ENCODE results near the gene AHDC1. TPM values are rescaled to one million over a fixed set of nuclear protein-coding genes. Genes with fewer than 3 reads are reported as not detected.

The AHDC1 gene
- total and polyA plus RNA-seq, 2 experiments from 2014 or later, result 3.9 to 5.3 TPM

DNA sequence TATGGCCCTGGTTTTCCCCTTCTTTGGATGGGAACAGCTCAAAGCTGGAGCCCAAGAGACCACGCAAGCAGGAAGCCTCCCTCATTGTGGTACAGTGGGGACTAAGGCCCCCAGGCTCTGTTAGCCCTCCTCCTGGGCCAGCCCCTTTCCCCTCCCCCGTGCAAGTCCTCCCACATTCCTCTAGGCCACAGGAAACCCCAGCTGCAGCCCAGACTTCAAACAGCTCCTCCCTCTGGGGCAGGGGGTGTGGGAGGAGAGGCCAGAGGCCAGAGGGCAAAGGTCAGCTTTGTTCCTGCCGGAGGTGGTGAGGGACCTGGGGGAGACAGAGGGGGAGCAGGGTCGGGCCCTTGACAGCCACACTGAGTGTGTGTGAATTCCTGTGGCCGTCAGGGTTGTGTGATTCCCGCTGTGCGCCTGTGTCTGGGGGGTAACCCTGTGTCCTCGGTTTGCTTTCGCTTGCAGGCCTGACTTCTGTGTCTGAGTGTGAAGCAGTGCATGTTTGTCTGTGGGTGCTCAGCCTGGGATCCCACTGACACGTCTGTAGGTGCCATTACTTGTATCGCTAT is 3.4 kb upstream of the AHDC1 start:
- in situ Hi-C loops (cut with MboI), result loop anchor here (5.0 to 25.0 kb wide), 3 partner anchors 60 to 495 kb away; no protein-coding TSS in a partner anchor
- no peak for DNase-seq
- Histone ChIP-seq H3K9ac (no peak overlapping the region), H3F3A (ENCODE audit: insufficient read depth) (no peaks in the 10 kb centered on the region), H3K79me2 (ENCODE audit: insufficient read depth) (peaks cover 10% of the 10 kb centered on the region), H3K36me3 (ENCODE audit: low read depth) (no peaks in the 10 kb centered on the region), H4K20me1 (ENCODE audit: insufficient read depth) (no peaks in the 10 kb centered on the region), H3K4me1 (ENCODE audit: insufficient read depth) (0 out of 2 replicates have a peak, but pooled peaks cover 3% of the 10 kb centered on the region), H3K9me3 (ENCODE audit: low read depth) (no peaks in the 10 kb centered on the region), H3K27ac (no peak overlapping the region), H3K4me3 (no peak overlapping the region), H3K9me2 (ENCODE audit: insufficient read depth) (no peaks in the 10 kb centered on the region), H3K27me3 (replicated peaks; ENCODE audit: insufficient read depth) (no peaks in the 10 kb centered on the region), H2AFZ (no peak overlapping the region), H3K4me2 (ENCODE audit: unreplicated experiment) (no peak overlapping the region)
- TF ChIP-seq EZH2 (IDR thresholded peaks at IDR 0.05; ENCODE audit: insufficient read depth, poor library complexity, severe bottlenecking) (no peak), EZH2phosphoT487 (IDR thresholded peaks at IDR 0.05; ENCODE audit: insufficient read depth, low read depth) (no peak)
- 74 to 79% methylated on average over 11 of the region's 11 CpGs for WGBS, 2 experiments (ENCODE audit: low coverage in 1 of 2, low lambda C conversion rate in 2 of 2, missing lambda C conversion rate in 2 of 2)

DNA sequence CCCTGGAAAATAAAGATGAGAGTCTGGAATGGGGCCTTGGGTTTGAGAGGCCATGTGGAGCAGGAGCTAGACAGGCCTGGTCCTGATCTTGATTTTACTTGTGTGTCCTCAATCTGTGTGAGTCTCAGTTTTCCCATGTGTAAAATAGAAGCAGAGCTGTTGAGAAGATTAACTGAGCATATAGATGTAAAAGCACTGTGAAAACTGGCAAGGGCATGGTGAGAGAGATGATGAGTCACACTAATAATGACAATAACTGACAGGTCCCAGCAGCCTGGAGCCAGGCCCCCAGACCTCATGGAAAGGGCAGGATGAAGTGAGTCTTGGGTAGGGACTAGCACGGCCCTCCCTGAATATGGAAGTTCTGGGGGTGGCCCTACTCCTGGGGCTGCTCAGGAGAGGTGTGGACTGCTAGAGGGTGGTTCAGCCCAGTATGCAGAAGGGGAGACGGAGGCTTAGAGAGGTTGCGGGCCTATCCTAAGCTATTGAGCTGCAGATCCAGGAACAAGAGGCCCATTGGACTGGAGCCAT is 2.8 kb upstream of the AHDC1 start:
- Histone ChIP-seq H3K27me3 (replicated peaks; ENCODE audit: insufficient read depth) (no peaks in the 10 kb centered on the region), H3K4me3 (no peak overlapping the region), H3K9me2 (ENCODE audit: insufficient read depth) (no peaks in the 10 kb centered on the region), H4K20me1 (ENCODE audit: insufficient read depth) (no peaks in the 10 kb centered on the region), H3K27ac (no peak overlapping the region), H3K36me3 (ENCODE audit: low read depth) (no peaks in the 10 kb centered on the region), H3K9me3 (ENCODE audit: low read depth) (no peaks in the 10 kb centered on the region), H2AFZ (no peak overlapping the region), H3K79me2 (ENCODE audit: insufficient read depth) (peaks cover 15% of the 10 kb centered on the region), H3K4me2 (ENCODE audit: unreplicated experiment) (no peak overlapping the region), H3F3A (ENCODE audit: insufficient read depth) (no peaks in the 10 kb centered on the region), H3K9ac (no peak overlapping the region), H3K4me1 (ENCODE audit: insufficient read depth) (0 out of 2 replicates have a peak, but pooled peaks cover 3% of the 10 kb centered on the region)
- in situ Hi-C loops (cut with MboI), result loop anchor here (5.0 to 25.0 kb wide), 3 partner anchors 61 to 494 kb away; no protein-coding TSS in a partner anchor
- DNase-seq, result peak; percentile 55
- TF ChIP-seq EZH2phosphoT487 (IDR thresholded peaks at IDR 0.05; ENCODE audit: insufficient read depth, low read depth) (no peak), EZH2 (IDR thresholded peaks at IDR 0.05; ENCODE audit: insufficient read depth, poor library complexity, severe bottlenecking) (no peak)
- WGBS, 2 experiments (ENCODE audit: low coverage in 1 of 2, low lambda C conversion rate in 2 of 2, missing lambda C conversion rate in 2 of 2), result 50 to 63% methylated on average over 2 to 3 of the region's 3 CpGs

DNA sequence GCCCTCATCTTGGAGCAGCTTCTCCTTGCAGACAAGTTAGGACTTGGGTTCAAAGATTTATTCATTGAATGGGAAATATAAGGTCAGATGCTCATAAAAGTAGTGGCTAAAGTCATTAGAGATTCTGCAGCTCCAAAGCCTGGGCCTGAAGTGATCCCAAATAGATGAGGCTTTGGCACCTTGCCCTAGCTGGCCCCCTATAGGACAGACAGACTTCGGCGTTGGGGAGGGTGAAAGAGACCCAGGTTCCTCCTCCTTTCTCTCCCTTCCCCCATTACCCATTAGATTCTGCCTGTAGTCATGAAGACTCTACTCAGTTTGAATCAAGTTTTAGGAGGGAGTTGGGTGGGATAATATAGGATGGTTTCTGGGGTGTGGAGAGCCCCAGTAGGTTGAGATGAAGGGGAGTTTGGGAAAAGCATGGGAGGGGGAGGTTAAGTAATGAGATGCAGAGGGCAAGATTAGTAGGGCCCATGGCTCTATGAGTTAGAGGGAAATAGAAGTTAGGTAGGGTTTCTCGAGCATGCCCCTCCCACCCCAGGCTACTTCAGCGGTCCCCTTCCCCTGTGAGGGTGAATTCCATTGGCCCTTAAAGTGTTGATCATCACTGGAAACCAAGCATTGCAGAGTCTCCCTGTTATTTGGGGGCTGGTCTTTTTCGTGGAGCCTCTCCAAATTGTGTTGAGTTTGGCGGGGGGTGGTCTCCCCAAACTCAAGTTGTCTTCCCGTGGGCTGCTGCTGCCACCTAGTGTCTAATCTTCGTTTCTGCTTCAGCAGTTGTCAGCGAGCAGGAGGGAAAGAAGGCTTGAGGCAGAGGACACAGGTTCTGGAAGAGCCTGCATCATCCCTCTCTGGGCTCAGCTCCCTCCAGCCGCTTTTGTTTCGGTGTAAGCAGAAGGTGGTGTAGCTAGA is 2.1 kb upstream of the AHDC1 start:
- no peak overlapping the region for H3K4me2 ChIP-seq (ENCODE audit: unreplicated experiment)
- peaks cover 22% of the 10 kb centered on the region for H3K79me2 ChIP-seq (ENCODE audit: insufficient read depth)
- no peak overlapping the region for H2AFZ ChIP-seq
- peak; percentile 76 for DNase-seq
- no peak overlapping the region for H3K27ac ChIP-seq
- no peaks in the 10 kb centered on the region for H3K9me3 ChIP-seq (ENCODE audit: low read depth)
- H3F3A ChIP-seq (ENCODE audit: insufficient read depth), result no peaks in the 10 kb centered on the region
- 16 to 20% methylated on average over 11 of the region's 11 CpGs for WGBS, 2 experiments (ENCODE audit: low coverage in 1 of 2, low lambda C conversion rate in 2 of 2, missing lambda C conversion rate in 2 of 2)
- no peaks in the 10 kb centered on the region for H4K20me1 ChIP-seq (ENCODE audit: insufficient read depth)
- TF ChIP-seq EZH2phosphoT487 (IDR thresholded peaks at IDR 0.05; ENCODE audit: insufficient read depth, low read depth) (no peak), EZH2 (IDR thresholded peaks at IDR 0.05; ENCODE audit: insufficient read depth, poor library complexity, severe bottlenecking) (no peak)
- no peaks in the 10 kb centered on the region for H3K9me2 ChIP-seq (ENCODE audit: insufficient read depth)
- H3K4me1 ChIP-seq (ENCODE audit: insufficient read depth), result peaks cover 10% of the 10 kb centered on the region
- H3K9ac ChIP-seq, result no peak overlapping the region
- in situ Hi-C loops (cut with MboI), result loop anchor here (5.0 to 25.0 kb wide), 3 partner anchors 61 to 494 kb away; no protein-coding TSS in a partner anchor
- H3K27me3 ChIP-seq (replicated peaks; ENCODE audit: insufficient read depth), result no peaks in the 10 kb centered on the region
- H3K4me3 ChIP-seq, result no peak overlapping the region
- no peaks in the 10 kb centered on the region for H3K36me3 ChIP-seq (ENCODE audit: low read depth)

DNA sequence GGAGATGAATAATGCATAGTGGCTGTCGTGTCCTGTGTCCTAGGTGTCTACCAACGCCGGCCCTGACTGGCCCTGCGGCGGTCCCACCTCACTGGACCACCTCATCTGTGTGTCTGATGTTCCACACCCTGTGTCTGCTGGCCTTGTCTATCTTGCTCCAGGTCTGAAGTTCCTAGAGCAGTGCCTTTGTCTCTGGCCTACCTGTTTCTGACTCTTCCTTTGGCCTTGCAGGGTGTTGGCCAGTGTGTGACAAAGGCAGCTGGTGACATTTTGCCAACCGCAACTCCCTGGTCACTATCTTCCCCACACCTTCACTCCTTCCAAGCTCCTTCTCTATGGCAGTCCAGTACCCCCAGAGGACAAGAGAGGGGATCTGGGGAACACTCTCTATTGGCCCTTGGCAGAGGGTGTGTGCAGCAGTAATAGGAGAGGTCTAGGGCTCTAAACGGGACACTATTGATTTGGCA is 1.4 kb upstream of the AHDC1 start:
- Histone ChIP-seq H3K9me3 (ENCODE audit: low read depth) (no peaks in the 10 kb centered on the region), H3K79me2 (ENCODE audit: insufficient read depth) (peaks cover 30% of the 10 kb centered on the region), H2AFZ (no peak overlapping the region), H3K4me1 (ENCODE audit: insufficient read depth) (peaks cover 13% of the 10 kb centered on the region), H3K36me3 (ENCODE audit: low read depth) (no peaks in the 10 kb centered on the region), H3K27me3 (replicated peaks; ENCODE audit: insufficient read depth) (no peaks in the 10 kb centered on the region), H3K4me3 (no peak overlapping the region), H3K9me2 (ENCODE audit: insufficient read depth) (no peaks in the 10 kb centered on the region), H4K20me1 (ENCODE audit: insufficient read depth) (no peaks in the 10 kb centered on the region), H3K27ac (no peak overlapping the region), H3K4me2 (ENCODE audit: unreplicated experiment) (no peak overlapping the region), H3K9ac (no peak overlapping the region), H3F3A (ENCODE audit: insufficient read depth) (no peaks in the 10 kb centered on the region)
- TF ChIP-seq EZH2phosphoT487 (IDR thresholded peaks at IDR 0.05; ENCODE audit: insufficient read depth, low read depth) (no peak), EZH2 (IDR thresholded peaks at IDR 0.05; ENCODE audit: insufficient read depth, poor library complexity, severe bottlenecking) (no peak)
- in situ Hi-C loops (cut with MboI), result loop anchor here (5.0 to 25.0 kb wide), 3 partner anchors 62 to 493 kb away; no protein-coding TSS in a partner anchor
- 83 to 85% methylated on average over 7 of the region's 7 CpGs for WGBS, 2 experiments (ENCODE audit: low coverage in 1 of 2, low lambda C conversion rate in 2 of 2, missing lambda C conversion rate in 2 of 2)
- DNase-seq, result no peak
